Panc1 (cell line): ENCODE data around the gene PROM2.

Source experiments
- SIN3A ChIP-seq: IDR thresholded peaks from 2 replicates; pipeline ENCODE4 v1.6.1; 2012; ENCODE audit warnings: low read depth, mild to moderate bottlenecking, low read length, moderate library complexity, borderline replicate concordance; ENCODE audit not compliant: insufficient read depth
- TF ChIP-seq, protein P1 (sequence below): fragments of 450-650 bp; IDR thresholded peaks from 2 replicates; pipeline ENCODE4 v1.5.1; 2017; ENCODE audit warnings: mild to moderate bottlenecking

- TF ChIP-seq, protein P1, sequence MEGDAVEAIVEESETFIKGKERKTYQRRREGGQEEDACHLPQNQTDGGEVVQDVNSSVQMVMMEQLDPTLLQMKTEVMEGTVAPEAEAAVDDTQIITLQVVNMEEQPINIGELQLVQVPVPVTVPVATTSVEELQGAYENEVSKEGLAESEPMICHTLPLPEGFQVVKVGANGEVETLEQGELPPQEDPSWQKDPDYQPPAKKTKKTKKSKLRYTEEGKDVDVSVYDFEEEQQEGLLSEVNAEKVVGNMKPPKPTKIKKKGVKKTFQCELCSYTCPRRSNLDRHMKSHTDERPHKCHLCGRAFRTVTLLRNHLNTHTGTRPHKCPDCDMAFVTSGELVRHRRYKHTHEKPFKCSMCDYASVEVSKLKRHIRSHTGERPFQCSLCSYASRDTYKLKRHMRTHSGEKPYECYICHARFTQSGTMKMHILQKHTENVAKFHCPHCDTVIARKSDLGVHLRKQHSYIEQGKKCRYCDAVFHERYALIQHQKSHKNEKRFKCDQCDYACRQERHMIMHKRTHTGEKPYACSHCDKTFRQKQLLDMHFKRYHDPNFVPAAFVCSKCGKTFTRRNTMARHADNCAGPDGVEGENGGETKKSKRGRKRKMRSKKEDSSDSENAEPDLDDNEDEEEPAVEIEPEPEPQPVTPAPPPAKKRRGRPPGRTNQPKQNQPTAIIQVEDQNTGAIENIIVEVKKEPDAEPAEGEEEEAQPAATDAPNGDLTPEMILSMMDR = no peak
- no peak for TF ChIP-seq SIN3A
Measured at GRCh38 chr2:95317665-95318425, 43.6 kb downstream of the PROM2 start.
